ENCODE data around the gene EML4.
"Not testable (repeated sequence)": the region's sequence is repeated elsewhere in the genome, so short reads cannot be mapped to it uniquely, and the experiment has no call there.

EML4 gene, protein sequence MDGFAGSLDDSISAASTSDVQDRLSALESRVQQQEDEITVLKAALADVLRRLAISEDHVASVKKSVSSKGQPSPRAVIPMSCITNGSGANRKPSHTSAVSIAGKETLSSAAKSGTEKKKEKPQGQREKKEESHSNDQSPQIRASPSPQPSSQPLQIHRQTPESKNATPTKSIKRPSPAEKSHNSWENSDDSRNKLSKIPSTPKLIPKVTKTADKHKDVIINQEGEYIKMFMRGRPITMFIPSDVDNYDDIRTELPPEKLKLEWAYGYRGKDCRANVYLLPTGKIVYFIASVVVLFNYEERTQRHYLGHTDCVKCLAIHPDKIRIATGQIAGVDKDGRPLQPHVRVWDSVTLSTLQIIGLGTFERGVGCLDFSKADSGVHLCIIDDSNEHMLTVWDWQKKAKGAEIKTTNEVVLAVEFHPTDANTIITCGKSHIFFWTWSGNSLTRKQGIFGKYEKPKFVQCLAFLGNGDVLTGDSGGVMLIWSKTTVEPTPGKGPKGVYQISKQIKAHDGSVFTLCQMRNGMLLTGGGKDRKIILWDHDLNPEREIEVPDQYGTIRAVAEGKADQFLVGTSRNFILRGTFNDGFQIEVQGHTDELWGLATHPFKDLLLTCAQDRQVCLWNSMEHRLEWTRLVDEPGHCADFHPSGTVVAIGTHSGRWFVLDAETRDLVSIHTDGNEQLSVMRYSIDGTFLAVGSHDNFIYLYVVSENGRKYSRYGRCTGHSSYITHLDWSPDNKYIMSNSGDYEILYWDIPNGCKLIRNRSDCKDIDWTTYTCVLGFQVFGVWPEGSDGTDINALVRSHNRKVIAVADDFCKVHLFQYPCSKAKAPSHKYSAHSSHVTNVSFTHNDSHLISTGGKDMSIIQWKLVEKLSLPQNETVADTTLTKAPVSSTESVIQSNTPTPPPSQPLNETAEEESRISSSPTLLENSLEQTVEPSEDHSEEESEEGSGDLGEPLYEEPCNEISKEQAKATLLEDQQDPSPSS

DNA sequence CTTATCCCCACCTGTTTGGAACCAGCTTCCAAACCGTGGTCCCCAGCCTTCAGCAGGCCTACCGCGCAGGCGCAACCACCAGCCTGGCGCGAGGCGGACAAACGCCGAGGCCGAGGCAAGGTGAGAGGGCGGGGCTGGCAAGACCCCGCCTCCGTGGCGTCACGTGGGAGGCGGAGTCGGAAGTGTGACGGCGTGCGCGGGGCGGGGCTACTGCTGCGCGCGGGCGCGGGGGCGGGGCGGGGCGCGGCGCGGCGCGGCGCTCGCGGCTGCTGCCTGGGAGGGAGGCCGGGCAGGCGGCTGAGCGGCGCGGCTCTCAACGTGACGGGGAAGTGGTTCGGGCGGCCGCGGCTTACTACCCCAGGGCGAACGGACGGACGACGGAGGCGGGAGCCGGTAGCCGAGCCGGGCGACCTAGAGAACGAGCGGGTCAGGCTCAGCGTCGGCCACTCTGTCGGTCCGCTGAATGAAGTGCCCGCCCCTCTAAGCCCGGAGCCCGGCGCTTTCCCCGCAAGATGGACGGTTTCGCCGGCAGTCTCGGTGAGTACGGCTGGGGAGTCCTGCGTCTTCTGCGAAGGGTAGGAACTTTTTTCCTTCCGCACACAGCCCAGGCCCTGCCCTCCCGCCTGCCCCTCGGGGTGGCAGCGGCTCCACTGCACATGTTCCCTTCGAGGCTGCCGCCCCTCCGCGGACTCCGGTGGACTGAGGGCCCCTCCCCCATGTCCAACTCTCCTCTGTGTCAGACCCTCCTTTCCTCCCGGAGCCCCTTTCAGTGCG, at the start of gene EML4:
Gene EML4, plus strand, starts transcription at position 254 of the 774 bp plus-strand sequence. Its CDS starts 259 bp downstream, at position 513.
- peak; percentile 94 for DNase-seq

DNA sequence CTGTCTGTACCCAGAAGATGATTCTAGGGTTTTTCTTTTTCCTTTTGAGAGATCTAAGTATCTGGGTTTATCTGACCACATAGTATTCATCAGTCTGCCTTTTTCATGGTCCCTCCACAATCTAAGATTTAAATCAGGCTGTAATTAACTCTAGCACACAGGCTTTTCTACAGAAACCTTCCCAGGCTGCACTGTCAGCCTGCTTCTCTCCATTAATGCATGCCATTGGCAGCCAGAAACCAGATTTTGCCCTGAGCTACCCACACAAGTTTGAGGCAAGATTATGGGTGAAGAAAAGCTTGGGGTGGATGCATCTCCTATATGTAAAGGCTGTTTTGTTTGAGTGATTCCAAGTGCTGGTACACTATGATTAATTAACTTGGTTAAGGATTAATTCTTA, 45.7 kb upstream of the EML4 start:
- no peak for DNase-seq

DNA sequence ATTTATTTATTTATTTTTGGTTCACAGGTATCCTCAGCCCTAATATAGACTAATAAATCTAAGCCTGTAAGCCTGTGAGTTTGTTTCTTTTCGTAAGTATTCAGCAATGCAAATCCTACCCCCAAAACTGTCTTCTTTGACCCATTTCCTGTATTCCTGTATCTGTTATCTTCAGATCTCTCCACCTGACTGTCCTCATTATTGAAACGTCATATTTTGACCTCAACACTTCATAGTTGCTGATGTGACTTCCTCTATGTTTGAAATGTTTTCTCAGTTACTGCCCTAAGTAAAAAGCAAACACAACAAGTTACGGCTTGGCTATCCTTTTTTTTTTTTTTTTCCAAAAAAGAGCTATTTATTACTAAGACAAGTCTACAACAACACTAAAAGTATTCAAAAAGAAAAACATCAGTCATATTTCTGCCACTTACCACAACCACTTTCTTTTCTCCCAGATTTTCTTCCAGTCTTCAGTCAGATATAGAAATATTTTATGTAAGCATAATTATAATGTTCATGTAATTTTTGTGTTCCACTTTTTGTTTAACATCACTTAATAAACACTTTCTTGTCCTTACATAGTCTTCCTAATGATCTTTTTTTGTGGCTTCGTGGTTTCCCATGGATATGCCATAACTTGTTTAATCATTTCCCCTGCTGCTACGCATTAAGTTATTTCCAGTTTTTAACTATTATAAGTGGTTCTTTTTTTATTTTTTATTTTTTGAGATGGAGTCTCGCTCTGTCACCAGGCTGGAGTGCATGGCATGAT, 45.0 kb upstream of the EML4 start:
- peak; percentile 80 for DNase-seq

DNA sequence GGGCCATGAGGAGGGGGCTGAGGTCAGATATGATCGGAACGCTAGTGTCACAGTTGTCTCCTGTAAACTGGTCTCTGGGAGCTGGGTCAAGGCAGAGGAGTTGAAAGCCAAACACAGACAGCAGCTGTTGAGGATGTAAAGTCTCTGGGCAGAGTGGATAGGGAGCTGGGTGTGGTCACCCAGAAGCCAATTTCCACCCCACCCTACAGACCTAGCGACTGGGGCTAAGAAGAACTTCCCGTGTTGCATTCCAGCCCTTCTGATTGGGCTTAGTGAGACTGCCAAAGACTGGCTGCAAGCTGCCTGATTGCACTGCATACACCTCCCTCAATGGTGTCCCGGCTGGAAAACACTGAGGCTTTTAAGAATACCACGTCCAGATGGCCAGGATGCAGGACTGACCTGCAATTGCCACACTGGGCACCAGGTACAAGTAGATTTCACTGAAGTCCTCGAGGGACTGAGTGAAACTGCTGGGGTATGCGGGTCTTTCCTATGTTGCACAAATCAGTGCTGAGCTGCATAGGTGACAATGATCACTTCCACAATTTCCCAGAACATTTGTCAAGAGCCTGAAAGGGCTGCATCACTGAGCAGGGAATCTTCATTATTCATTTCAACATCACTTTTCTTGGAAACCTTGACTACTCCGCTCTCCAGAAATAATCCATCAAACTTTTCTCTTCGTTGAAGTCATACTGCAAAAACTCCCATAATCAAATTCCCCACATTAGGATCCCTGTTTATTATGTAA, 43.1 kb upstream of the EML4 start:
- no peak for DNase-seq

DNA sequence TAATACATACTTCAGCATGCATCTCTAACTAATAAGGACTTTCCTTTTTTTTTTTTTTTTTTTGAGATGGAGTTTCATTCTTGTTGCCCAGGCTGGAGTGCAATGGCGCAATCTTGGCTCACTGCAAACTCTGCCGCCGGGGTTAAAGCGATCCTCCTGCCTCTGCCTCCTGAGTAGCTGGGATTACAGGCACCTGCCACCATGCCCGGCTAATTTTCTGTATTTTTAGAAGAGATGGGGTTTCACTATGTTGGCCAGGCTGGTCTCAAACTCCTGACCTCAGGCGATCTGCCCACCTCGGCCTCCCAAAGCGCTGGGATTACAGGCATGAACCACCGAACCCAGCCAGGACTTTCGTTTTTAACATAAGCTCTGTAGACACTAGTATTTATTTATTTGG, 42.3 kb upstream of the EML4 start:
- not testable (repeated sequence) for DNase-seq

DNA sequence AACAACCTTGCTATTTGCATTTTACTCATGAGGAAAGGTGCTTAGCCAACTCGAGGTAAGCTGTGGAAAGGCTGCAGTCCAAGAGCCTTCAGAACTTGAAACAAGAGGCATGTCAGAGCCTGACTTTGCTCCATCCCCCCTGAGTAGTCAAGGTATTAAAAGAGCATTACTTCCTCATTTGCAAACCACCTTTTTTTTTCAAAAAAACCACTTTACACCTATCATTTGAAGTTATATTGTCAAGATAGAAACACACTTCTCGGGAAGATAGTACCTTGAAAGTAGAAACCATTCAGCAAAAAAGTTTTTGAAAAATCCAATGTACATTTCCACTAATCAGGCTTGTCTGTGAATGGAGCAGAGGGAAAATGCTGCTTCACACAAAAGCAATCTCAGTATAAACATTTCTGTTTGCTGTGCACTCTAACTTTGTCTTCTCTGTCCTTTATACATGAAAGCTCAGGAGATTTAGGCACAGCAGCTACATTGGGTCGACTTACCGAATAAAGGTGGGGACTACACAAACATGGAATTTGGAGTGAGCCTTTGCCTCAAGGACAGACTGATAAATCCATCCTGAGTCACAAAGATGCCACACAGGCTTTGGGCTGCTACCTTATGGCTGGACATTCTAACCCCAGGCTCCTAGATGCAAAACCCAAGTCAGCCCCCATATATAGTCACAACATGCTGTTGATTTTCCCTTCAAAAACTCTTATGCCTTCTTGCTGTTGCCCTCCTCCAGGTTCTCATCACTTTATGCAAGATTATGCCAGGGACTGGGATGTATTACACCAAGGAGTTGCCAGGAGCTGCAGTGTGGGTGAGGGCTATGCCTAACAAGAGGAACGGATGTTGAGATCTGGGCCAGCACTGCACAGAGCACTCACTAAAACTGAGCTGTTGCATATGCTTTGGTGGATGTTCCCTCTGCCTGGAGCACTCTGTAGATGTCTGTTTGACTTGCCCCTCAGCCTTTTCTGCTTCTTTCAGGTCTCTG, 41.4 kb upstream of the EML4 start:
- DNase-seq: no peak

DNA sequence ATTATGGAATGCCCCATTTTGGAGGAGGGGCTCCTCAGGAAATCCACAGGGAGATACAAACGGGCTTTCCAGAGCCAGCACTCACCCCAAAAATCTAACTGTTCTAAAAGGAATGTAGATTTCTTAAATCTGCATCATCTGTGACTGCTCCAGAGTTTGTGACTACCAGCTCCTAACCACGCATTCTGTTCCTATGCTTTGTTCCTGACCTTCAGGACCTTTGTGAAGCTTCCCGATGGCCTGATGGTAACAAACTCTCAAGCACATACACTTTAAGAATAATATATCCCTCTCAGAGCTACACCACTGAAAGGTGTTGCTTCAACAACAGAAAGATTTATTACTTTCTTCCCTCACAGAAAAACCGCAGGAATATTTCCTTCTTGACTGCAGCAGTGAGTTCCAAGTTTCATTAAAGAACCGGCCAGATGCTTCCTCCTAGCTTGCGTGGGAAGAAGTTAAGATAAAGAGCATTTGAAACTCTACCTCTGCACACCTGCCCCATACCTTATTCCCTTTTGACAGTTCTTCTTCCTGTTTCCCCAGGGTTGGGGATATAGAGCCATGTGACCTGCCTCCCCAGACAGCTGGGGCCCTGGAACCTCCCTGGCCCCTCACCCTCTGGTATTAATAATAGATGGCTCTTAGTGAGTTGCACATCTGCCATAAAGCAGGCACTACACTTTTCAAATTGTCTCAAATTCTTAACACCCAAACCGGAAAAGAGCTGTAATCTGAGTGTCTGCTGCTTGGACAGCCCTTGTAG, 40.2 kb upstream of the EML4 start:
- no peak for DNase-seq

DNA sequence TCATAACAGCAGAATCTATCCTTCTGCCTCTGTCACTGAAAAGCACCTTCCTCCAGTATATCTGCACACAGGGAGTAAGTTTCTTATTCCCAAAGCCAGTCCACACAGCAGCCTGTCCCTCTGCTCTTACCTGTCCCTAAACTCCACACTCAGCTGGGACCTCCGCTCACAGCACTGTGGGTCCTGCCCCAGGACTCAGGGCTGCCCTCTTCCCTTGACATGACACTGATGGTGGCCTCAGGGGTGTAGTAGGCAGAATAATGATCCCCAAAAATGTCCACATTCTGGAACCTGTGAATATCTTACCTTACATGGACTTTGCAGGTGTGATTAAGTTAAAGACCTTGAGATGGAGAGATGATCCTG, 39.7 kb upstream of the EML4 start:
- no peak for DNase-seq

DNA sequence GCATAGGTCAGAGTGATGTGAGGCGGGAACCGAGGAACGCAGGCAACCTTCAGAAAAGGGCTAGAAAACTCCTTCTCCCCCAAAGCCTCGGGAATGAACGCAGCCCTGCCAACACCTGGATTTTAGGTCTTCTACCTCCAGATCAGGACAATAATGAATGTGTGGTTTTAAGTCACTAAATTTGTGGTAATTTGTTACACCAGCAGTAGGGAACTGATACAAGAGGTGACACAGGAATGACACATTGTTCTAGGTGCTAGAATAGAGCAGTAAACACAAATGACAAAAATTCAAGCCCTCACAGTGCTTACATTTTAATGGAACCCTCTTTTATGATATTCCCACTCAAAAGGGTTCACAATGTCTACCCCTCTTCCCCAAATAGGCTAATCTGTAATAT, 39.2 kb upstream of the EML4 start:
- no peak for DNase-seq

DNA sequence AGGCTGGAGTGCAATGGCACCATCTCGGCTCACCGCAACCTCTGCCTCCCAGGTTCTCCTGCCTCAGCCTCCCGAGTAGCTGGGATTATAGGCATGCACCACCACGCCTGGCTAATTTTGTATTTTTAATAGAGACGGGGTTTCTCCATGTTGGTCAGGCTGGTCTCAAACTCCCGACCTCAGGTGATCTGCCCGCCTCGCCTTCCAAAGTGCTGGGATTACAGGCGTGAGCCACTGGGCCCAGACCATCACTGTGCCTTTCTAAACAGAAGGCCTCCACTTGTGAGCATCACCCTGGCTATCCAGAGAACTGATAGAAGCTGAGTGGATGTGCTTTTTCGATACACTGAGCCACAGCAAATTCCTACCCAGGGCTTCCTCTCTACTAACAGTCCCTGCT, 38.3 kb upstream of the EML4 start:
- DNase-seq: not testable (repeated sequence)

DNA sequence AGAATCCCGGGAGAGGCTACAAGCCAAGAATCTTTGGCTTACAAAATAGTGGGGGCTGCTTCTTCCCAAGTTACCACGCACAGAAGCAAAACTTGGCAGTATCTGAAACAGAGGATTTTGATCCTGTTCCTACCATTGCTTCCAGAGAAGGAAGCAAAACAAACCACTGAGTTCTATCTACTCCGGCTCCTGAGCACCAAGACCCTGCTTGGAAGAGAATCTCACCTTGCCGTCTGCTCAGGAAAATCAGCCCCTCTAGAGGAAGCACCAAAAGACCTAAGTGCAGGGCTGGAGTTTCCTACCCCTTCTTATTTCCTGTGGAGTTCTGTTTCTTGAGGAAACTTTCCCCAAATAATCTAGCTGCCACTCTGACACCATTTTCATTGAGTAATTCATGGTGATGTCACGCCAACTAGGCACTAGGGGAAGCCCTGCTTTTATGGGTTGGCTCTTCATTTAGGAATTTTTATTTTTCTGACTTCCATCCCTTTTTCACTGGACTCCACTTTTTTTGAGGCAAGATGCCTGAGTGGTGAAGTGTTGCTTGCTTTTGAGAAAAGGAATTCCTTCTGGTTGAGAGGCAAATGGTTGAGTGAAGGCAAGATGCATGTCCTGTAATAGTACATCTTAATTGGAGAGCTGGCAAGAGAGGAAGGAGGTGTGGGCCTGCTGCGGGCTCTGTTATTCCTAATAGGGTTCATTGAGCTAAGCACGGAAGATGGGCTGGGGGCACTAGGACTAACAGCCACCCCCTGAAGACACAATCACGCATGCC, 36.8 kb upstream of the EML4 start:
- DNase-seq: no peak

DNA sequence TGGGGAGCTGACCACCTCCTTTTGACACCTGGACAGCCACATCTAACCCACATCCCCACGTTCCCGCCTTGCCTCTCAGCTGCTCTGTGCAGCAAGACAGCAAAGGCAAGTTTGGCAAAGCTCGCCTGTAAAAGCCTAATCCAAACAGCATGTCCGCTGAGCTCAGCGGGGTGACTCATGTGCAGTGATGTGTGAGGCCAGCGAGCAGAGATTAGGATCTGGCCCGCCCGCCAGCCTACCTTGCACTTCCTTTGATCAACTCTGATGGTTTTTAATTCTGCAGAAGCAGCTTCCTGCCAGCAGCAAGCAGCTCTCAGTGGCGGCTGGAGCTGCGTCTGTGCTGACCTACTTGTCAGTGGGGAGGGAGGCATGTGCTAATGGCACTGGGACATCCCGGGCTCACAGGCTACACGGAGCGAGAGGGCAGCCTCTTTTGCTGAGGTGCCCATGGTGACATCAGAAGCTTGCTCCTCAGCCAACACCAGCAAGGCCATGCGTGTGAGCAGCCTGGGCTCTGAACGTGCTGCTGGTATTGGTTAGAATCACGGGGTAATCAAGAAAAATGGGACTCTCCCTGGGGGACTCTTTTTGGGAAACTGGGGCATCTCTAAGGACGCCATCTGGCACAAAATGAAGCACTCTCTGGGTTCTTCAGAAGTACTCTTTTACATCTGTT, 36.0 kb upstream of the EML4 start:
- DNase-seq: peak; percentile 94

DNA sequence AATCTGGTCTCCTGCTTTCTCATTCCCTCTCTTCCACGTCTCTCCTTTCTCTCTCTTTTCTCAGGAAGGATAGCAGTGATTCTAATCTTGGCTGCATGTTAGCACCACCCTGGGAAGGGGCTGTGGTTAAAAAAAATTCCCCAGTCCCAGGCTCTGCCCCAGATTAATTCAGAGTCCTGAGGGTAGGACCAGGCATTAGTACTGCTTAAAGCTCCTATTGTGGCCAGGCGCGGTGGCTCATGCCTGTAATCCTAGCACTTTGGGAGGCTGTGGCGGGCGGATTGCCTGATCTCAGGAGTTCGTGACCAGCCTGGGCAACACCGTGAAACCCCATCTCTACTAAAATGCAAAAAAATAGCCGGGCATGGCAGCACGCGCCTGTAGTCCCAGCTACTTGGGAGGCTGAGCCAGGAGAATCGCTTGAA, 35.4 kb upstream of the EML4 start:
- DNase-seq: no peak

DNA sequence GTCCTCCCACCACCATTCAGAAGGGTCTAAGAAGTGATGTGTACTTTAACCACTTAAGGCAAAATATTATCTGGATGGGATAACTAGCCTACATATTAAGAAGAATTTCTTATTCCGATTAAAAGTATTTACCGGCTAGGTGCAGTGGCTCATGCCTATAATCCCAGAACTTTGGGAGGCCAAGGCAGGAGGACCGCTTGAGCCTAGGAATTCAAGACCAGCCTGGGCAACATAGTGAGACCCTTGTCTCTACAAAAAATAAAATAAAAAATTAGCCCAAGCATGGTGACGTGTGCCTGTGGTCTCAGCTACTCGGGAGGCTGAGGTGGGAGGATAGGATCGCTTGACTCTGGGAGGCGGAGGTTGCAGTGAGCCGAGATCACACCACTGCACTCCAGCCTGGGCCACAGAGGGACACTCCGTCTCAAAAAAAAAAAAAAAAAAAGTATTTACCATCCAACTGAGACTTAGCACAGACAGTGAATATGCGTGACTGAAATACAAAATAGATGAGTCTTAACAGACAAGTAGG, 34.7 kb upstream of the EML4 start:
- not testable (repeated sequence) for DNase-seq

DNA sequence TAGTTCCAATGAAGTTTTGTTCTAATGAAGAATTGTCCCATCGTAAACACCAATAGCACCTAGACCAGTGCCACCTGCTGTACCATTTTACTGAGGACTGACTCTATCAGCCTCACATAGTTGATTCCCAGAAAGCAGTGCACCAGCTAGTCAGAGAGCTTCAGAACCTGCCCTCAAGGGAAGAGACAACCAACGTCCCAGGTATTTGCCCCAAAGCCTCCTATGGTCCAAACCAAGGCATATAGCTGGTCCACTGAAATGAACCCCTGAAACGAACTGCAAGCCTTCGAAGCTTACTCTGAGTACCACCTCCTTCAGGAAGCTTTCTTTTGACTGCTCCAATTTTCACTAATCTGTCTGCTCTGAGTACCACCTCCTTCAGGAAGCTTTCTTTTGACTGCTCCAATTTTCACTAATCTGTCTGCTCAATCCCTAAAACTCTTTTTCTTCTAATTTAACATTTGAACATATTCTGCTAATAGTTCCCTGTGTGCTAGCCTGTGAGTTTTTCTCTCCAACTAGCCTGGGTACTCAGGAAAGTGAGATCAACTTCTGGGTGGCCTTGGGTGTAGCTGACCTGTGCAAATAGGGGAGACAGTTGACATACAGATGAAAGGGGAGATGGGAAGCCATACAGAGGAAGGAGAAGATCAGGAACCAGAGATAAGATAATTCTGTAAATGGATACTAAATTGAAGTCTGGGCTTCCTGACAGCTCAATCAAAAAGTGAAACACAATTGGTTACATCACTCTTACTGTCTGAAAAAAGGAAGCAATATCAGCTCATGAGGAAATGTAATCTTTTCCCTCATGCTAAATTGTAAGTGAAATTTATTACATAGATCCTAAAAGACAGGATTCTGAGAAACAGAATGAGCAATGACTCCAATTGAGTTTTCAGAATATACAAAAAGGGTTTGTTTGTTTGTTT, 33.5 kb upstream of the EML4 start:
- no peak for DNase-seq

DNA sequence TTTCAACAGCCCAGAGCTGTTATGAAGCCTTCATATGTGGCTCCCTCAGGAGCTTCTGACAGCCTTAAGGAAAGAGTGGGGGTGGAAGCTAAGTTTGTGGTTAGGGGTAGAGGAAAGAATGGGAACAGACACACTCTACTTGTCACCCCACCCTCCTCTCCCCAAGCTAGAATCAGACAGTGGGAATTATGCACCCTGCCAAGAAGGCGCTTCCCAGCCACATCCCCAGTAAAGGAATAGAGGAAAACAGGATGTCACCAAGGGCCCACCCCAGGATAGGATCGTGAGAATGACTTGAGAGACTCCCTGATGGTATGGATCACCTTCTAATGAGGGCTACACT, 32.4 kb upstream of the EML4 start:
- DNase-seq: no peak

Data from activated CD4-positive, alpha-beta T cell treated with anti-CD3 and anti-CD28 coated beads, Interleukin-2, amount 50 U/mL, for 16 hours (primary cell).